ENCODE data around the gene CCDC186.
A peak's percentile ranks its signal among the peaks of the same experiment; 100 is the strongest.

CCDC186 gene

DNA sequence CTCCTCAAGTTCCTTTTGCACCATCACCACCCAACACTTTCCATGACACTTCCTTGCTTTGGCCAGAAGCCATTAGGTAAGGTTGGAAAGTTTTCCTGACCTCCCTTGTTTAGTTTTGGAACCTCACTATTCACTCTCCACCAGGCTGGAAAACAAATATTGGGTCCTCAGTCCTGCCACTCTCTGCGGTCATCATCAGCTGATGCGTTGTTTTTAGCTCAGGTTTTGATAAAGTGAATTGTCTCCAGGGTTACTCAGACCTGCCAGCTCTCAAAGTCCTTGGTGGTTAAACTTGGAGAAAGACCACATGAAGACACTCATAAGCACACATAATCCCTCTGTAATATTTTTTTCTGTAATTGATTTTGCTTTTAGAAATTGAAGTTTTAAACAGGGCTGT lies 55.5 kb downstream of the CCDC186 start:
- no peak for DNase-seq (ENCODE audit: low read depth)
- H3K4me3 ChIP-seq (ENCODE audit: low read length): no peak overlapping the region
- TF ChIP-seq, protein P1, sequence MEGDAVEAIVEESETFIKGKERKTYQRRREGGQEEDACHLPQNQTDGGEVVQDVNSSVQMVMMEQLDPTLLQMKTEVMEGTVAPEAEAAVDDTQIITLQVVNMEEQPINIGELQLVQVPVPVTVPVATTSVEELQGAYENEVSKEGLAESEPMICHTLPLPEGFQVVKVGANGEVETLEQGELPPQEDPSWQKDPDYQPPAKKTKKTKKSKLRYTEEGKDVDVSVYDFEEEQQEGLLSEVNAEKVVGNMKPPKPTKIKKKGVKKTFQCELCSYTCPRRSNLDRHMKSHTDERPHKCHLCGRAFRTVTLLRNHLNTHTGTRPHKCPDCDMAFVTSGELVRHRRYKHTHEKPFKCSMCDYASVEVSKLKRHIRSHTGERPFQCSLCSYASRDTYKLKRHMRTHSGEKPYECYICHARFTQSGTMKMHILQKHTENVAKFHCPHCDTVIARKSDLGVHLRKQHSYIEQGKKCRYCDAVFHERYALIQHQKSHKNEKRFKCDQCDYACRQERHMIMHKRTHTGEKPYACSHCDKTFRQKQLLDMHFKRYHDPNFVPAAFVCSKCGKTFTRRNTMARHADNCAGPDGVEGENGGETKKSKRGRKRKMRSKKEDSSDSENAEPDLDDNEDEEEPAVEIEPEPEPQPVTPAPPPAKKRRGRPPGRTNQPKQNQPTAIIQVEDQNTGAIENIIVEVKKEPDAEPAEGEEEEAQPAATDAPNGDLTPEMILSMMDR (conservative IDR thresholded peaks at IDR 0.05; ENCODE audit: low read depth, low read length): no peak

DNA sequence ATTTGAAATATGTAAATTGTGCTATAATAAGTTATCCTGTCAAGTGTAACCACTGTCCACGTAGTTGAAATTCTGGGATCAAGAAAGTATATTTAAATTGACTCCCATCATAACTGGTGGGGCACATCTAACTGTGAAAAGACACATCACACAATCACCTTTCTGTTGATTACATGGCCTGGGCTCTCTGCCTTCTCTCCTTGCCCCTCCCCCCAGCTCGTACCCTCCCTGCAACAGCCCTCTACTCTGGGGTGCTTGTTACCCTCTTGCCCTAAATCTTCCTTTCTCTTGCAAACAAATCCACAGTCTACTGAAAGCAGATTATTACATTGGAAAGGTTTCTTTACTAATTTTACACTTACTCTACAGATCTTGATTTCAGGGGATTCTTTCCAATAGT lies 56.3 kb downstream of the CCDC186 start:
- TF ChIP-seq, protein P1 (conservative IDR thresholded peaks at IDR 0.05; ENCODE audit: low read depth, low read length): no peak
- no peak for DNase-seq (ENCODE audit: low read depth)
- no peak overlapping the region for H3K4me3 ChIP-seq (ENCODE audit: low read length)

DNA sequence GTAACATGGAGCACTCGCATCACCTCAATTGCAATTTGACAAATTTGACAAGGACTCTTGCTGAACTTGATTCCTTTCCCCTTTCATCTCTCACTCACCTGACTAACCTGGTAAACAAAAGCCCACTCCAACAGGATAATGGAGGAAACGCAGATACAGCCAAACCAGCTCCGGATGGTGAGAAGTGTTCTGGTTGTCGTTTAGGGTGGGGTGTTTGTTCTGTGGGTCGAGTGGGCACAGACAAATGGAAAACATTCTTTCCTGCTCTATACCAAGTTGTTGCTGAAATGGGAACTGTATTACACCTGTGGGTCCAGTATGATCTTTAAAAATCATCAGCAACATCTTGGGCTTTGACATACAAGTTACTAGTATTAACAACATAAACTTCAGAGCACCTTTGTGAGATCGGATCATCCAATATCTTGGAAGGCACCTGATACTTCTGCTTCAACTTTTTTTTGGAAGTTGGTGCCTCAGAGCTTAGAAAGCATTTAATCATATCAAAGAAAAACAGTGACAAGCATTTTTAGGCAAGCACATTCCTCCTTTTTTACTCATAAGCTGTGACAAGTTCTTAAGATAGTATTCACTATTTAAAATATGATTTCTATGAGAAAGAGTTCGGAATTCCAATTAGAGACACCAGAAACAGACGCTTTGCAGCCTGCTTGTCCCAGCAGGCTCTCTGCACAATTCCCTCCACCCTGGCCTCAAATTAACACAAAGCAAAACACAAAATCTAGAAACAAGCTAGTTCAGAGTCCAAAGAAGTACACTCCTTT lies 58.1 kb downstream of the CCDC186 start:
- no peak for DNase-seq (ENCODE audit: low read depth)
- H3K4me3 ChIP-seq (ENCODE audit: low read length): no peak overlapping the region
- TF ChIP-seq, protein P1 (conservative IDR thresholded peaks at IDR 0.05; ENCODE audit: low read depth, low read length): no peak

DNA sequence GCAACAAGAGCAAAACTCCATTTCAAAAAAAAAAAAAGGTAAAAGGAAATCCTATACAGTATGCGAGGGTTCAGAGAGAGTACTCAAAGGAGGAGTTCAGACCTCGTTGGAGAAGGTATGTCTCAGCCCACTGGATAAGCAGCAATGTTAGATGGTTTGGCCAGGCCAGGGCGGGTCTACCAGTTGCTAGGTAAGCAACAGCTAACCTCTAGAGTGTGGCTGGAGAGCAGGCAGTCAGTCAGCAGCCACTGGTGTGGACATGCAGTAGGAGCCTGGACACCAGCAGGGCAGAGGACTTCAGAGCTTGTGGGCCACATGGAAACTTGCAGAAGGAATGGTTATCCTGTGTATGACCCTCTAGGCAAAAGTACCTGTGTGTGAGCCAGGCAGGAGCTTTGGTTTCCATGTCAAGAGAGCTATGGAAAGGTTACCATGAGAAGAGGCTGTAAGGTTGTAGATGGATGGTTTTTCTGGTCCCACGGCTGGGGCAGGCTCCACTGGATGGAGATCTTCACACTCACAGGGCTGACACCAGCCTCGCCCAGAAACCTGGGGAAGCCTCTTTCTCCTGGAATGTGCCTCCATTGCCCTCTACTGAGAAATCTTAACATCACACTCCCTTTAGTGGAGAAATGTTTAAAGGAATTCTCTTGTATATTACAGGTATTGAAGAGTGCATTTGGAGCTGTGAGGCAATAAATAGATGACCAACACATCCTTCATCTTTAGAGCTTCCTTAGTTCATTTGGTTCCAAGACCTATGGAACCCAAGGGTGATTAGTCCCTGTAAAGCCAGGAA lies 63.6 kb downstream of the CCDC186 start:
- DNase-seq (ENCODE audit: low read depth): no peak
- TF ChIP-seq, protein P1 (conservative IDR thresholded peaks at IDR 0.05; ENCODE audit: low read depth, low read length): peak; percentile 55

DNA sequence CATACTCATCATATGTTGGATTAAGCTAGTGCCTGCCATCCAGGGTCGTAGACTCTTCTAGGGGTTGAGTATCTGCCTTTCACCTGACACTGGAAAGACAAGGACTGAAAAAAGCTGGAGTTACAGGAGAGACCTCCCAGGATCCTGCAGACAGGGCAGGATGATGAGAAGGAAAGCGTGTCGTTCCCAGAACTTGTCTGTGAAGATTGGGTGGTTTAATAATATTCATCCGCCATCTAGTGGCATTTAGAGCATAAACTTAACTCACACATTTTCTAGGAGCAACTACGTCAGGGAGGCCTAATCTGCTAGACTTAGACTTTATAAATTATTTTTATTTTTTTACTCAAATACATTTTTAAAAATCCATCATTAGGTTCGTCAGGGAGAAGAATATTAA lies 70.7 kb downstream of the CCDC186 start:
- no peak overlapping the region for H3K4me3 ChIP-seq (ENCODE audit: low read length)
- peak; percentile 30 for DNase-seq (ENCODE audit: low read depth)

More for the DNA sequence above, 63.6 kb downstream of the CCDC186 start:
- H3K4me3 ChIP-seq (ENCODE audit: low read length): no peak overlapping the region

DNA sequence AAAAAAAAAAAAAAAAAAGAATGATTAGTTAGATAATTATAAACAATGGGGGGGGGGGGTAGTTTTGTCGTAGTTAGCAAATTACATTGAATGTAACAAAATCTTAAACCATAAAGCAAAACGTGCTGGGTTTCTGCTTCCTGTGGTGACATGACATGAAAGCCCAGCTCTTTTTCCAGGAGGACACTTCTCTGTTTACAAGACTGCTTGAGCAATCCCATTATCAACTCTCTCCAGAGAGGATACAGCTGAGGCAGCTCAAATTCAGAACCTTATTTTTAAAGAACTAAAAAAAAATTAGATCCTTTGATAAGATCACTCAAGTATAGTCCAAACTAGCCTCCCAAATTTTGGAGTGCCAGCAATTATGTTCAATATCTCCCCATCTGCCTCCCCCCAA lies 71.7 kb downstream of the CCDC186 start:
- H3K4me3 ChIP-seq (ENCODE audit: low read length): no peak overlapping the region
- DNase-seq (ENCODE audit: low read depth): no peak
- TF ChIP-seq, protein P1 (conservative IDR thresholded peaks at IDR 0.05; ENCODE audit: low read depth, low read length): no peak

More for the DNA sequence above, 70.7 kb downstream of the CCDC186 start:
- TF ChIP-seq, protein P1 (conservative IDR thresholded peaks at IDR 0.05; ENCODE audit: low read depth, low read length): peak; percentile 50

All from retinal pigment epithelial cell (primary cell).